ENCODE data around the gene FXR2. TPM values are rescaled to one million over a fixed set of nuclear protein-coding genes. Genes with fewer than 3 reads are reported as not detected.

FXR2 gene
- total and polyA plus RNA-seq, 2 experiments from 2014 or later: 10.9 to 24.4 TPM

GRCh38 chr17:7549401-7550055, 65.2 kb downstream of the FXR2 start:
- Histone ChIP-seq H2AFZ (peak overlapping the region; percentile 99), H3K4me2 (peak overlapping the region; percentile 90), H3K27ac (ENCODE audit: low read depth) (no peak overlapping the region), H3F3A (replicated peaks; ENCODE audit: low read depth) (peaks cover 14% of the 10 kb centered on the region), H3K27me3 (ENCODE audit: insufficient read depth) (peaks cover 13% of the 10 kb centered on the region), H3K4me3 (peak overlapping the region; percentile 84), H3K79me2 (replicated peaks; ENCODE audit: insufficient read depth) (no peaks in the 10 kb centered on the region), H3K36me3 (ENCODE audit: insufficient read depth) (no peaks in the 10 kb centered on the region), H4K20me1 (replicated peaks; ENCODE audit: insufficient read depth) (no peaks in the 10 kb centered on the region), H3K4me1 (ENCODE audit: insufficient read depth) (peaks cover 5% of the 10 kb centered on the region; the same call in 1 of the 2 replicates), H3K9me2 (ENCODE audit: insufficient read depth) (no peaks in the 10 kb centered on the region)
- H3K9me3 Mint-ChIP-seq: no peaks in the 10 kb centered on the region
- no peaks in the 10 kb centered on the region for H3K36me3 Mint-ChIP-seq (ENCODE audit: low read depth)
- H3K4me3 Mint-ChIP-seq: peak overlapping the region; percentile 55
- TF ChIP-seq NANOG (IDR thresholded peaks at IDR 0.05; ENCODE audit: borderline replicate concordance) (no peak), ZNF462 (CRISPR knock-in tag; IDR thresholded peaks at IDR 0.05) (no peak), CTCF (conservative IDR thresholded peaks at IDR 0.05; ENCODE audit: low read depth in 2 of 2) (no peak), JUNB (IDR thresholded peaks at IDR 0.05; ENCODE audit: unreplicated experiment) (no peak), CREB1 (CRISPR knock-in tag; IDR thresholded peaks at IDR 0.05; ENCODE audit: low read depth) (no peak), ZNF331 (CRISPR knock-in tag; IDR thresholded peaks at IDR 0.05; ENCODE audit: low read depth) (no peak), EZH2 (IDR thresholded peaks at IDR 0.05; ENCODE audit: low read depth, unreplicated experiment) (no peak), EZH2phosphoT487 (IDR thresholded peaks at IDR 0.05; ENCODE audit: unreplicated experiment) (no peak), ZNF114 (CRISPR knock-in tag; IDR thresholded peaks at IDR 0.05) (no peak), STAT1 (IDR thresholded peaks at IDR 0.05; ENCODE audit: unreplicated experiment) (no peak), POLR2AphosphoS5 (IDR thresholded peaks at IDR 0.05; ENCODE audit: low read depth) (no peak), REST (IDR thresholded peaks at IDR 0.05; ENCODE audit: unreplicated experiment) (no peak), ETS1 (IDR thresholded peaks at IDR 0.05) (no peak)
- H3K4me1 Mint-ChIP-seq: peaks cover 6% of the 10 kb centered on the region; the same call in 1 of the 3 replicates
- DNase-seq (ENCODE audit: low spot score) (no peak), ATAC-seq (peak; percentile 46)
- no peak overlapping the region for H3K27ac Mint-ChIP-seq
- H3K27me3 Mint-ChIP-seq (ENCODE audit: insufficient read depth, low read depth, poor library complexity): peaks cover 6% of the 10 kb centered on the region
